ENCODE measurements around the gene NLRP7.
"Not testable (repeated sequence)": the region's sequence is repeated elsewhere in the genome, so short reads cannot be mapped to it uniquely, and the experiment has no call there.

The NLRP7 gene

GRCh38 chr19:54947381-54947780 is at the start of gene NLRP7:
Gene NLRP7, minus strand, starts transcription at chr19:54947530.
- DNase-seq: no peak

- DNase-seq: no peak
These were observed 48.2 kb upstream of the NLRP7 start for GRCh38 chr19:54995561-54995960.

- not testable (repeated sequence) for DNase-seq
These were observed 42.2 kb upstream of the NLRP7 start for GRCh38 chr19:54989531-54989930.

- not testable (repeated sequence) for DNase-seq
These were observed 35.2 kb upstream of the NLRP7 start for GRCh38 chr19:54982562-54982961.

- peak; percentile 6 for DNase-seq
These were observed 26.1 kb upstream of the NLRP7 start for GRCh38 chr19:54973229-54974090.

GRCh38 chr19:54971446-54971845 is 24.1 kb upstream of the NLRP7 start:
- not testable (repeated sequence) for DNase-seq

GRCh38 chr19:54969647-54970046 is 22.3 kb upstream of the NLRP7 start:
- DNase-seq: no peak

GRCh38 chr19:54967611-54968010 is 20.3 kb upstream of the NLRP7 start:
- no peak for DNase-seq

GRCh38 chr19:54965055-54965454 is 17.7 kb upstream of the NLRP7 start:
- DNase-seq: not testable (repeated sequence)

- no peak for DNase-seq
These were observed 12.5 kb upstream of the NLRP7 start for GRCh38 chr19:54959840-54960239.

- DNase-seq: no peak
These were observed 8.0 kb upstream of the NLRP7 start for GRCh38 chr19:54955376-54955775.

- not testable (repeated sequence) for DNase-seq
These were observed 6.0 kb upstream of the NLRP7 start for GRCh38 chr19:54953345-54953713.

- no peak for DNase-seq
These were observed 5.4 kb upstream of the NLRP7 start for GRCh38 chr19:54952591-54953344.

- DNase-seq: not testable (repeated sequence)
These were observed 3.2 kb upstream of the NLRP7 start for GRCh38 chr19:54950580-54950979.

- DNase-seq: no peak
These were observed 2.1 kb upstream of the NLRP7 start for GRCh38 chr19:54949412-54949811.

GRCh38 chr19:54943772-54944361 is 3.5 kb downstream of the NLRP7 start:
- DNase-seq: not testable (repeated sequence)

GRCh38 chr19:54939538-54939937 is 7.8 kb downstream of the NLRP7 start:
- DNase-seq: not testable (repeated sequence)

- no peak for DNase-seq
These were observed 8.4 kb downstream of the NLRP7 start for GRCh38 chr19:54938906-54939305.

GRCh38 chr19:54937926-54938325 is 9.4 kb downstream of the NLRP7 start:
- no peak for DNase-seq

- DNase-seq: no peak
These were observed 19.0 kb downstream of the NLRP7 start for GRCh38 chr19:54928299-54928698.

- DNase-seq: no peak
These were observed 24.1 kb downstream of the NLRP7 start for GRCh38 chr19:54923276-54923675.

GRCh38 chr19:54921082-54921481 is 26.2 kb downstream of the NLRP7 start:
- no peak for DNase-seq
